ENCODE data around the gene FCER2. TPM values are rescaled to one million over a fixed set of nuclear protein-coding genes. Genes with fewer than 3 reads are reported as not detected.

FCER2 gene
- total RNA-seq, 1 donor from 2014 or later: not detected

GRCh38 chr19:7661744-7662538 lies 40.0 kb downstream of the FCER2 start:
- TF ChIP-seq, protein P1, sequence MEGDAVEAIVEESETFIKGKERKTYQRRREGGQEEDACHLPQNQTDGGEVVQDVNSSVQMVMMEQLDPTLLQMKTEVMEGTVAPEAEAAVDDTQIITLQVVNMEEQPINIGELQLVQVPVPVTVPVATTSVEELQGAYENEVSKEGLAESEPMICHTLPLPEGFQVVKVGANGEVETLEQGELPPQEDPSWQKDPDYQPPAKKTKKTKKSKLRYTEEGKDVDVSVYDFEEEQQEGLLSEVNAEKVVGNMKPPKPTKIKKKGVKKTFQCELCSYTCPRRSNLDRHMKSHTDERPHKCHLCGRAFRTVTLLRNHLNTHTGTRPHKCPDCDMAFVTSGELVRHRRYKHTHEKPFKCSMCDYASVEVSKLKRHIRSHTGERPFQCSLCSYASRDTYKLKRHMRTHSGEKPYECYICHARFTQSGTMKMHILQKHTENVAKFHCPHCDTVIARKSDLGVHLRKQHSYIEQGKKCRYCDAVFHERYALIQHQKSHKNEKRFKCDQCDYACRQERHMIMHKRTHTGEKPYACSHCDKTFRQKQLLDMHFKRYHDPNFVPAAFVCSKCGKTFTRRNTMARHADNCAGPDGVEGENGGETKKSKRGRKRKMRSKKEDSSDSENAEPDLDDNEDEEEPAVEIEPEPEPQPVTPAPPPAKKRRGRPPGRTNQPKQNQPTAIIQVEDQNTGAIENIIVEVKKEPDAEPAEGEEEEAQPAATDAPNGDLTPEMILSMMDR (IDR thresholded peaks at IDR 0.05; ENCODE audit: insufficient read depth, low read length, poor library complexity, severe bottlenecking): no peak
- H3K27me3 ChIP-seq (ENCODE audit: control insufficient read depth, insufficient read depth, low read length): peaks cover 2% of the 10 kb centered on the region
- no peaks in the 10 kb centered on the region for H3K36me3 ChIP-seq (ENCODE audit: control insufficient read depth, insufficient read depth, low read length)
- no peak for DNase-seq (ENCODE audit: low read depth)
- H3K4me3 ChIP-seq (ENCODE audit: low read depth, low read length): no peak overlapping the region

DNA sequence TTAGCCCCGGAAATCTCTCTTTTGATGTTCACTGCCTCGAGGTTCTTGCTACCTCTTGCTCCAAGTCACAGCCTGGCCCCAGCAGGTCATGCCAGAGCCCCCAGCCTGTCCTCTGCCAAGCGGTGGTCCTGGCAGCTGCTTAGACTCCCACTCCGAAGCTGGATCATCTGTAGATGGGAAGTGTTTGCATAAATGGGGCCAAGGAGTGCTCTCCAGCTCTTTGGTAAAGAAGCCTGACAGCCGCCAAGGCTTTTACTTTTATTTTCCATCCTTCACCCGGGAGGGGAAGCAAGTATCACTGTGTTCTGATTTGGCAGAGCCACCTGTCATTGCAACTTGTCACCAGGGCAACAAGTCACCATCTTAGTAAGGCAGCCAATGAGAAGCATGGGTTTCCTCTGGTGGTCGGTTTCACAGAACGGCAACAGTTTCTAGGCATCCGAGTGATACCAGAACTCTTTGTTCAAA lies 43.7 kb downstream of the FCER2 start:
- DNase-seq (ENCODE audit: low read depth): no peak
- Histone ChIP-seq H3K4me3 (ENCODE audit: low read depth, low read length) (no peak overlapping the region), H3K27me3 (ENCODE audit: control insufficient read depth, insufficient read depth, low read length) (peaks cover 5% of the 10 kb centered on the region), H3K36me3 (ENCODE audit: control insufficient read depth, insufficient read depth, low read length) (no peaks in the 10 kb centered on the region)
- TF ChIP-seq, protein P1 (IDR thresholded peaks at IDR 0.05; ENCODE audit: insufficient read depth, low read length, poor library complexity, severe bottlenecking): no peak

- Histone ChIP-seq H3K27me3 (ENCODE audit: control insufficient read depth, insufficient read depth, low read length) (peaks cover 5% of the 10 kb centered on the region), H3K36me3 (ENCODE audit: control insufficient read depth, insufficient read depth, low read length) (no peaks in the 10 kb centered on the region), H3K4me3 (ENCODE audit: low read depth, low read length) (no peak overlapping the region)
- TF ChIP-seq, protein P1 (IDR thresholded peaks at IDR 0.05; ENCODE audit: insufficient read depth, low read length, poor library complexity, severe bottlenecking): no peak
- DNase-seq (ENCODE audit: low read depth): no peak
Observed at GRCh38 chr19:7657131-7657751, 44.7 kb downstream of the FCER2 start.

DNA sequence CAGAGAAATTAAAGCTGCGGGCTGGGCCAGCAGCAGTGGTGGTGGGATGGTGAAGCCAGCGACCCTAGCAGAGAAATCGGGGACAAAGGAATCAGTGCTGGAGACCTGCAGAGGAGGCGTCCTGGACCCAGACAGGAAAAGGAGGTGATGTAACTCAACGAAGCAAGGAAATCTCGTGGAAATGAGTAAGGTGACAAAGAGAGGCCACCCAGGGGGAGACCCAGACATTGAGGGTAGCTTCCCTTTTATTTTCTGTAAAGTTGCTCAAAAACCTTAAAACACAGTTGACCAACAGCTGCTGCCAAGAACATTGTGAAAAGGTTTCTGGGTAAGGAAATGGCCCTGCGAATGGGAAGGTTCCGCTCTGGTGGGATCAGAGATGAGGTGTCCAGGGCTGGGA lies 46.4 kb downstream of the FCER2 start:
- H3K4me3 ChIP-seq (ENCODE audit: low read depth, low read length): no peak overlapping the region
- H3K27me3 ChIP-seq (ENCODE audit: control insufficient read depth, insufficient read depth, low read length): peaks cover 8% of the 10 kb centered on the region
- no peak for DNase-seq (ENCODE audit: low read depth)
- no peaks in the 10 kb centered on the region for H3K36me3 ChIP-seq (ENCODE audit: control insufficient read depth, insufficient read depth, low read length)
- TF ChIP-seq, protein P1 (IDR thresholded peaks at IDR 0.05; ENCODE audit: insufficient read depth, low read length, poor library complexity, severe bottlenecking): no peak

DNA sequence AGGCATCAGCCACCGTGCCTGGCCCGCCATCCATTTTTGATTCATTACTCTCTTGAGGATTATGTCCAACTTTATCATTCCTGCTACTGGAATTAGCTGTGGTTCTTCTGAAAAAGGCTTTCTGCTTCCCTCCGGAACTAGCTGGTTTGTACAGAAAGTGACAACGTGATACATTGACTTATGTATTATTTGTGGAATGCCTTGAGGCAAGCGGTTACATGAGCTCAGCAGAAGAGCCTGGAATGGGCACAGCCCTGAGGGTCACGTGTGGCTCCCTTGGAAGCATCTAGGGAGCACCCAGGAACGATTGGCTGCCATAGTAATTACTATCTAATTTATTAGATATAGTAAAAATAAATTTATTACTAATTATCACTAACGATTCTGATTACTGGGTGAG lies 47.5 kb downstream of the FCER2 start:
- DNase-seq (ENCODE audit: low read depth): no peak
- Histone ChIP-seq H3K36me3 (ENCODE audit: control insufficient read depth, insufficient read depth, low read length) (no peaks in the 10 kb centered on the region), H3K4me3 (ENCODE audit: low read depth, low read length) (no peak overlapping the region), H3K27me3 (ENCODE audit: control insufficient read depth, insufficient read depth, low read length) (peaks cover 8% of the 10 kb centered on the region)
- TF ChIP-seq, protein P1 (IDR thresholded peaks at IDR 0.05; ENCODE audit: insufficient read depth, low read length, poor library complexity, severe bottlenecking): no peak

Measured in kidney epithelial cell (primary cell).